ENCODE measurements around the gene CCR6.

DNA sequence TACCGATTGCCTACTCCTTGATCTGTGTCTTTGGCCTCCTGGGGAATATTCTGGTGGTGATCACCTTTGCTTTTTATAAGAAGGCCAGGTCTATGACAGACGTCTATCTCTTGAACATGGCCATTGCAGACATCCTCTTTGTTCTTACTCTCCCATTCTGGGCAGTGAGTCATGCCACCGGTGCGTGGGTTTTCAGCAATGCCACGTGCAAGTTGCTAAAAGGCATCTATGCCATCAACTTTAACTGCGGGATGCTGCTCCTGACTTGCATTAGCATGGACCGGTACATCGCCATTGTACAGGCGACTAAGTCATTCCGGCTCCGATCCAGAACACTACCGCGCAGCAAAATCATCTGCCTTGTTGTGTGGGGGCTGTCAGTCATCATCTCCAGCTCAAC lies 13.5 kb downstream of the CCR6 start:
- TF ChIP-seq POLR2AphosphoS5 (IDR thresholded peaks at IDR 0.05; ENCODE audit: low read depth, low read length) (no peak), POLR2A (IDR thresholded peaks at IDR 0.05; ENCODE audit: low read depth, low read length) (no peak)
